ENCODE data around the gene CD163L1.
"Not testable (repeated sequence)": the region's sequence is repeated elsewhere in the genome, so short reads cannot be mapped to it uniquely, and the experiment has no call there.

Gene CD163L1

GRCh38 chr12:7450667-7451066 is 6.7 kb upstream of the CD163L1 start:
- no peaks in the 10 kb centered on the region for H3K36me3 ChIP-seq (ENCODE audit: control insufficient read depth in 2 of 2, insufficient read depth in 2 of 2, low read length in 2 of 2)
- H3K9ac ChIP-seq (ENCODE audit: low read depth in 1 of 2, low read length in 2 of 2) = no peak overlapping the region
- H3K4me3 ChIP-seq (ENCODE audit: low read length in 2 of 2) = no peak overlapping the region
- H3K27ac ChIP-seq (ENCODE audit: low read depth in 2 of 2, low read length in 2 of 2) = no peak overlapping the region
- H3K9me3 ChIP-seq (ENCODE audit: control insufficient read depth in 2 of 2, low read length in 2 of 2) = no peaks in the 10 kb centered on the region
- H3K27me3 ChIP-seq (ENCODE audit: control insufficient read depth in 2 of 2, insufficient read depth in 2 of 2, low read length in 2 of 2) = no peaks in the 10 kb centered on the region
- H3K4me1 ChIP-seq (ENCODE audit: control insufficient read depth in 2 of 2, insufficient read depth in 2 of 2, low read length in 2 of 2) = no peaks in the 10 kb centered on the region

GRCh38 chr12:7448099-7448498 is 4.1 kb upstream of the CD163L1 start:
- no peak overlapping the region for H3K27ac ChIP-seq (ENCODE audit: low read depth in 2 of 2, low read length in 2 of 2)
- no peaks in the 10 kb centered on the region for H3K27me3 ChIP-seq (ENCODE audit: control insufficient read depth in 2 of 2, insufficient read depth in 2 of 2, low read length in 2 of 2)
- H3K9me3 ChIP-seq (ENCODE audit: control insufficient read depth in 2 of 2, low read length in 2 of 2) = no peaks in the 10 kb centered on the region
- H3K4me1 ChIP-seq (ENCODE audit: control insufficient read depth in 2 of 2, insufficient read depth in 2 of 2, low read length in 2 of 2) = peaks cover 0 to 5% of the 10 kb centered on the region in 2 donors
- no peak overlapping the region for H3K9ac ChIP-seq (ENCODE audit: low read depth in 1 of 2, low read length in 2 of 2)
- H3K36me3 ChIP-seq (ENCODE audit: control insufficient read depth in 2 of 2, insufficient read depth in 2 of 2, low read length in 2 of 2) = no peaks in the 10 kb centered on the region
- H3K4me3 ChIP-seq (ENCODE audit: low read length in 2 of 2) = no peak overlapping the region

- H3K27me3 ChIP-seq (ENCODE audit: control insufficient read depth in 2 of 2, insufficient read depth in 2 of 2, low read length in 2 of 2) = no peaks in the 10 kb centered on the region
- H3K4me1 ChIP-seq (ENCODE audit: control insufficient read depth in 2 of 2, insufficient read depth in 2 of 2, low read length in 2 of 2) = peaks cover 0 to 5% of the 10 kb centered on the region in 2 donors
- no peaks in the 10 kb centered on the region for H3K9me3 ChIP-seq (ENCODE audit: control insufficient read depth in 2 of 2, low read length in 2 of 2)
- H3K4me3 ChIP-seq (ENCODE audit: low read length in 2 of 2) = no peak overlapping the region
- H3K27ac ChIP-seq (ENCODE audit: low read depth in 2 of 2, low read length in 2 of 2) = no peak overlapping the region
- no peaks in the 10 kb centered on the region for H3K36me3 ChIP-seq (ENCODE audit: control insufficient read depth in 2 of 2, insufficient read depth in 2 of 2, low read length in 2 of 2)
- no peak overlapping the region for H3K9ac ChIP-seq (ENCODE audit: low read depth in 1 of 2, low read length in 2 of 2)
These were observed 584 bp upstream of the CD163L1 start for GRCh38 chr12:7444537-7444936.

GRCh38 chr12:7441216-7441615 is 2.7 kb downstream of the CD163L1 start:
- H3K27ac ChIP-seq (ENCODE audit: low read depth in 2 of 2, low read length in 2 of 2) = no peak overlapping the region
- no peaks in the 10 kb centered on the region for H3K36me3 ChIP-seq (ENCODE audit: control insufficient read depth in 2 of 2, insufficient read depth in 2 of 2, low read length in 2 of 2)
- H3K4me3 ChIP-seq (ENCODE audit: low read length in 2 of 2) = no peak overlapping the region
- H3K9ac ChIP-seq (ENCODE audit: low read depth in 1 of 2, low read length in 2 of 2) = no peak overlapping the region
- no peaks in the 10 kb centered on the region for H3K27me3 ChIP-seq (ENCODE audit: control insufficient read depth in 2 of 2, insufficient read depth in 2 of 2, low read length in 2 of 2)
- H3K4me1 ChIP-seq (ENCODE audit: control insufficient read depth in 2 of 2, insufficient read depth in 2 of 2, low read length in 2 of 2) = peaks cover 0 to 5% of the 10 kb centered on the region in 2 donors
- no peaks in the 10 kb centered on the region for H3K9me3 ChIP-seq (ENCODE audit: control insufficient read depth in 2 of 2, low read length in 2 of 2)

- Histone ChIP-seq H3K4me3 (ENCODE audit: low read length in 2 of 2) (peak overlapping the region; percentile 26 to 30), H3K9me3 (ENCODE audit: control insufficient read depth in 2 of 2, low read length in 2 of 2) (no peaks in the 10 kb centered on the region), H3K36me3 (ENCODE audit: control insufficient read depth in 2 of 2, insufficient read depth in 2 of 2, low read length in 2 of 2) (no peaks in the 10 kb centered on the region), H3K27ac (ENCODE audit: low read depth in 2 of 2, low read length in 2 of 2) (peak overlapping the region in 1 of 2 donors; percentile 32), H3K9ac (ENCODE audit: low read depth in 1 of 2, low read length in 2 of 2) (peak overlapping the region in 1 of 2 donors; percentile 26), H3K27me3 (ENCODE audit: control insufficient read depth in 2 of 2, insufficient read depth in 2 of 2, low read length in 2 of 2) (no peaks in the 10 kb centered on the region), H3K4me1 (ENCODE audit: control insufficient read depth in 2 of 2, insufficient read depth in 2 of 2, low read length in 2 of 2) (peaks cover 0 to 5% of the 10 kb centered on the region in 2 donors)
These were observed 4.1 kb downstream of the CD163L1 start for GRCh38 chr12:7439579-7440505.

GRCh38 chr12:7438291-7438995 is 5.5 kb downstream of the CD163L1 start:
- H3K9ac ChIP-seq (ENCODE audit: low read depth in 1 of 2, low read length in 2 of 2); H3K4me1 ChIP-seq (ENCODE audit: control insufficient read depth in 2 of 2, insufficient read depth in 2 of 2, low read length in 2 of 2); H3K27me3 ChIP-seq (ENCODE audit: control insufficient read depth in 2 of 2, insufficient read depth in 2 of 2, low read length in 2 of 2); H3K36me3 ChIP-seq (ENCODE audit: control insufficient read depth in 2 of 2, insufficient read depth in 2 of 2, low read length in 2 of 2); H3K9me3 ChIP-seq (ENCODE audit: control insufficient read depth in 2 of 2, low read length in 2 of 2); H3K27ac ChIP-seq (ENCODE audit: low read depth in 2 of 2, low read length in 2 of 2); H3K4me3 ChIP-seq (ENCODE audit: low read length in 2 of 2): not testable (repeated sequence)

GRCh38 chr12:7437494-7437893 is 6.5 kb downstream of the CD163L1 start:
- H3K27me3 ChIP-seq (ENCODE audit: control insufficient read depth in 2 of 2, insufficient read depth in 2 of 2, low read length in 2 of 2); H3K36me3 ChIP-seq (ENCODE audit: control insufficient read depth in 2 of 2, insufficient read depth in 2 of 2, low read length in 2 of 2); H3K4me3 ChIP-seq (ENCODE audit: low read length in 2 of 2); H3K4me1 ChIP-seq (ENCODE audit: control insufficient read depth in 2 of 2, insufficient read depth in 2 of 2, low read length in 2 of 2); H3K27ac ChIP-seq (ENCODE audit: low read depth in 2 of 2, low read length in 2 of 2); H3K9me3 ChIP-seq (ENCODE audit: control insufficient read depth in 2 of 2, low read length in 2 of 2); H3K9ac ChIP-seq (ENCODE audit: low read depth in 1 of 2, low read length in 2 of 2): not testable (repeated sequence)

GRCh38 chr12:7434670-7435069 is 9.3 kb downstream of the CD163L1 start:
- H3K9ac ChIP-seq (ENCODE audit: low read depth in 1 of 2, low read length in 2 of 2) = no peak overlapping the region
- no peaks in the 10 kb centered on the region for H3K27me3 ChIP-seq (ENCODE audit: control insufficient read depth in 2 of 2, insufficient read depth in 2 of 2, low read length in 2 of 2)
- no peaks in the 10 kb centered on the region for H3K4me1 ChIP-seq (ENCODE audit: control insufficient read depth in 2 of 2, insufficient read depth in 2 of 2, low read length in 2 of 2)
- H3K36me3 ChIP-seq (ENCODE audit: control insufficient read depth in 2 of 2, insufficient read depth in 2 of 2, low read length in 2 of 2) = no peaks in the 10 kb centered on the region
- no peak overlapping the region for H3K27ac ChIP-seq (ENCODE audit: low read depth in 2 of 2, low read length in 2 of 2)
- H3K9me3 ChIP-seq (ENCODE audit: control insufficient read depth in 2 of 2, low read length in 2 of 2) = no peaks in the 10 kb centered on the region
- no peak overlapping the region for H3K4me3 ChIP-seq (ENCODE audit: low read length in 2 of 2)

DNA sequence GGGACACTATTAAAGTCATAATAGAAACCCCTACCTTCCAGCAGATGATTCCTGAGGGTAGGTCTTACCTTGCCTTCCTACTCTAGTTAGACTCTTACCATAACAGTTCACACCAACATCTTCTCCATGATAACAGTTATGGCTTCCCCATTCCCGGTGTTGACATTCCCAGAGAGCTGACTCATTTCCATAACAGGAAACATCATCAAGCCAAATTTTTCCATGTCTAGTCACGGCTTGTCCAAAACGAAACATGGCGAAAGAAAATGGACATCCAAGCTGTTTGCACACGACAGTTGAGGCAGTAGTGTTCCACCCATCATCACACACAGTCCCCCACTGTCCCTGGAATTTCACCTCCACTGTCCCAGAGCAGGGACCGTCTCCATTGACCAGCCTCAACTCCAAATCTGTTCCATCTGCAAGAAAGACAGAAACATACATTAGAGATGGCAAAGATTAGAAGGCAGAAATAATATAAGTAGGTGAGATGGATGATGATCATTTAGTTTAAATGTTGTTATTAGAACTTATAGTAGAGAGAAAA is 10.6 kb downstream of the CD163L1 start:
- Histone ChIP-seq H3K36me3 (ENCODE audit: control insufficient read depth in 2 of 2, insufficient read depth in 2 of 2, low read length in 2 of 2) (no peaks in the 10 kb centered on the region), H3K9me3 (ENCODE audit: control insufficient read depth in 2 of 2, low read length in 2 of 2) (no peaks in the 10 kb centered on the region), H3K4me3 (ENCODE audit: low read length in 2 of 2) (no peak overlapping the region), H3K4me1 (ENCODE audit: control insufficient read depth in 2 of 2, insufficient read depth in 2 of 2, low read length in 2 of 2) (no peaks in the 10 kb centered on the region), H3K27me3 (ENCODE audit: control insufficient read depth in 2 of 2, insufficient read depth in 2 of 2, low read length in 2 of 2) (no peaks in the 10 kb centered on the region), H3K27ac (ENCODE audit: low read depth in 2 of 2, low read length in 2 of 2) (no peak overlapping the region), H3K9ac (ENCODE audit: low read depth in 1 of 2, low read length in 2 of 2) (no peak overlapping the region)

All from mucosa of rectum (tissue), 2 donors.